Aorta (tissue), 5 donors: ENCODE data around the gene WSCD2. TPM values are rescaled to one million over a fixed set of nuclear protein-coding genes. Genes with fewer than 3 reads are reported as not detected.

Source experiments
- ATAC-seq: fragments of 200-7000 bp; cut with Tn5 transposase; one replicate; pipeline ENCODE4 v1.9.1; 2022; ENCODE audit warnings: moderate library complexity; ENCODE audit not compliant: low FRiP score
- DNase-seq, 2 donors: peaks; one replicate each; pipeline ENCODE4 v3.0.0-alpha.2; 2020
- H3K27ac ChIP-seq, 2 donors: one replicate each; pipeline ENCODE4 v1.5.1; 2013; ENCODE audit warnings: low read length in 2 of 2, mild to moderate bottlenecking in 2 of 2, moderate library complexity in 2 of 2, control low read depth in 1 of 2, inconsistent platforms in 1 of 2, low read depth in 1 of 2
- H3K27me3 ChIP-seq, 2 donors: one replicate each; pipeline ENCODE4 v1.6.1; 2013; ENCODE audit warnings: control low read depth in 1 of 2, low read length in 1 of 2, mild to moderate bottlenecking in 1 of 2, moderate library complexity in 1 of 2; ENCODE audit not compliant: insufficient read depth in 2 of 2, control insufficient read depth in 1 of 2
- H3K36me3 ChIP-seq, 2 donors: one replicate each; pipeline ENCODE4 v1.6.1; 2013; ENCODE audit warnings: control low read depth in 1 of 2, low read length in 1 of 2, mild to moderate bottlenecking in 1 of 2; ENCODE audit not compliant: insufficient read depth in 2 of 2, control insufficient read depth in 1 of 2
- H3K4me1 ChIP-seq, 2 donors: one replicate each; pipeline ENCODE4 v1.6.1; 2013; ENCODE audit warnings: low read length in 2 of 2, control low read depth in 1 of 2, mild to moderate bottlenecking in 1 of 2, moderate library complexity in 1 of 2; ENCODE audit not compliant: insufficient read depth in 2 of 2, control insufficient read depth in 1 of 2
- H3K4me3 ChIP-seq, 2 donors: one replicate each; pipeline ENCODE4 v1.5.1; 2013; ENCODE audit warnings: low read length in 2 of 2, control low read depth in 1 of 2, mild to moderate bottlenecking in 1 of 2
- H3K9me3 ChIP-seq: one replicate; pipeline ENCODE4 v1.6.1; 2013; ENCODE audit warnings: mild to moderate bottlenecking, low read length; ENCODE audit not compliant: control insufficient read depth
- WGBS, 2 donors: extraction: QIAGEN DNeasy Blood & Tissue Kit; methylation state at CpG; one replicate each; pipeline ENCODE4 v1.1.7; 2013; 5-methylcytosine and 5-hydroxymethylcytosine counted together
- intact Hi-C, 2 donors: fragments of 100-400 bp; cut with DNase I; formaldehyde crosslinking; loops; one replicate each; pipeline versions ENCODE4 v1.14.2 to v1.15.0; 2022
- long read RNA-seq, 2 donors: library from polyadenylated mRNA; unstranded; transcript quantifications; one replicate each; pipeline ENCODE4 v2.0.0, GENCODE V29; 2020 to 2021
- polyA plus RNA-seq, 2 donors: library from polyadenylated mRNA; stranded (reverse); fragments of 200-250 nt; gene quantifications; one replicate each; pipeline ENCODE4 v1.2.3, GENCODE V29; 2013
- total RNA-seq, 2 donors: library from RNA; stranded (reverse); fragmentation: NEBNext Ultra II Directional; extraction: Animal tissue kit (Norgen Biotek cat#: 25700); gene quantifications; one replicate each; pipeline ENCODE4 v1.2.1, GENCODE V29; 2021
- donor health status: healthy with polysubstance abuse.
- donor health status: Bipolar disorder and iron deficiency.
- donor health status: DM: no; HTN: no; CAD: no.
- donor health status: DM: no; HTN: no; CAD: no.
- donor health status: DM: yes; HTN: yes; CAD: no.

Gene WSCD2
- total RNA-seq (1 to 10 TPM; 5.6 to 9.7 TPM), polyA plus RNA-seq (under 1 TPM in 1 of 2 donors, not detected in 1; 0.75 TPM)
- long read RNA-seq, donor 1, partial matches to known transcripts, result 3 of 4 reads
- long read RNA-seq, donor 1, other reads (novel, unspliced or antisense), result 1 of 4 reads
- long read RNA-seq, donor 2, partial matches to known transcripts, result 0 of 3 reads
- long read RNA-seq, donor 2, other reads (novel, unspliced or antisense), result 3 of 3 reads

DNA sequence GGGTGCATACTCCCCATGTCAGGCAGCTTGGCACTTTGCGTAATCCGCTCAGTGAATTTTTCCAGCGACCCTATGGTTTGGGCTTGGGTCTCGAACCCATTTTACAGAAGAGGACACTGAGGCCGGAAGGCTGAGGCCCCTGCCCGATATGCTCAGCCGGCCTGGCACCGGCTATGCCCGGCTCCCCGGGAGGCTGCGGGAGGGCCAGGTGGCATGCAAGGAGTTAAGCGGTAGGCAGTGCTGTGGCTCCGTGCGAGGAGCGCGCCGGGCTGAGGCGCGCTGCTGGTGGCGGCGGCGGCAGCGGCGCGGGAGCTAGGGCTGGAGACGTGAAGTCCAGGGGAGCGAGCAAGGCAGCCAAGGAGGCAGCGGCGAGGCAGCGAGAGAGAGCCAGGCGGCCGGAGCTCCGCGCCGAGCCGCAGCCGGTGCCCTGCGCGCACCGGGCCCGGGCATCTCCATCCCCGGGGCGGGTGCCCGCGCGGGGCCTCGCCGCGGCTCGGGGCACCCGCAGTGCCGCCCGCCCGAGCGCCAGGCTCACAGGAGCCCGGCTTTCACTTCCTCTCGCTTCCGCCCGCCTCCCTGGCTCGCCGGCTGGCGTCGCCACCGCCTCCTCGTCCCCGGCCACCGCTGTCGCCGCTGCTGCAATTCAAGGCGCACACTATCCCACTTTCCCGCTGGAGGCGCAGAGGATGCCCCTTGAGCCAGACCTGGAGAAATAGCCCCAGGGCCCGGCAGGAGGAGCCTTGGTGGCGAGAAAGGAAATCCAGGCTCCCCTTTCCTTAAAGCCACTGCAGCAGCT, at the start of gene WSCD2:
Gene WSCD2, plus strand, starts transcription at position 272 of the 796 bp plus-strand sequence. CDS start 66,545 bp downstream, outside the sequence.
- H3K27ac ChIP-seq, result peak within 1 kb of the TSS in 1 of 2 donors; percentile 7
- H3K27me3 ChIP-seq, result no peaks in the 10 kb centered on the region
- intact Hi-C loops, result loop anchor here in 1 of 2 donors (10.0 kb wide), 1 partner anchor 176 kb away; no protein-coding TSS in a partner anchor
- WGBS, 2 donors, result 3 to 5% methylated on average over 45 to 74 of the region's 74 CpGs
- DNase-seq, result peak; percentile 80 to 86
- peak; percentile 66 for ATAC-seq
- H3K4me3 ChIP-seq, result peak within 1 kb of the TSS; percentile 23 to 40
- H3K4me1 ChIP-seq, result no peaks in the 10 kb centered on the region
- no peaks in the 10 kb centered on the region for H3K9me3 ChIP-seq
- no peaks in the 10 kb centered on the region for H3K36me3 ChIP-seq

GRCh38 chr12:108079721-108080120, 49.4 kb upstream of the WSCD2 start:
- no peak overlapping the region for H3K4me3 ChIP-seq
- ATAC-seq (no peak), DNase-seq (no peak)
- no peak overlapping the region for H3K27ac ChIP-seq
- 89 to 94% methylated on average over 1 of the region's 1 CpG for WGBS, 2 donors
- intact Hi-C loops, result no loop called here
- H3K27me3 ChIP-seq, result no peaks in the 10 kb centered on the region
- no peaks in the 10 kb centered on the region for H3K36me3 ChIP-seq
- no peaks in the 10 kb centered on the region for H3K4me1 ChIP-seq
- H3K9me3 ChIP-seq, result peaks cover 5% of the 10 kb centered on the region

- Histone ChIP-seq H3K9me3 (peaks cover 5% of the 10 kb centered on the region), H3K4me3 (no peak overlapping the region), H3K27ac (no peak overlapping the region), H3K27me3 (no peaks in the 10 kb centered on the region), H3K36me3 (no peaks in the 10 kb centered on the region), H3K4me1 (no peaks in the 10 kb centered on the region)
- ATAC-seq (no peak), DNase-seq (no peak)
- intact Hi-C loops, result no loop called here
- 80 to 81% methylated on average over 7 of the region's 7 CpGs for WGBS, 2 donors
These were observed 48.7 kb upstream of the WSCD2 start for GRCh38 chr12:108080363-108080762.

GRCh38 chr12:108082485-108082884, 46.6 kb upstream of the WSCD2 start:
- no peaks in the 10 kb centered on the region for H3K4me1 ChIP-seq
- ATAC-seq, result no peak
- H3K27ac ChIP-seq, result no peak overlapping the region
- no peaks in the 10 kb centered on the region for H3K27me3 ChIP-seq
- H3K4me3 ChIP-seq, result no peak overlapping the region
- DNase-seq, result no peak
- peaks cover 9% of the 10 kb centered on the region for H3K9me3 ChIP-seq
- intact Hi-C loops, result no loop called here
- no peaks in the 10 kb centered on the region for H3K36me3 ChIP-seq
- 13 to 42% methylated on average over 1 of the region's 1 CpG for WGBS, 2 donors

- H3K9me3 ChIP-seq, result peaks cover 11% of the 10 kb centered on the region
- 83 to 93% methylated on average over 1 of the region's 1 CpG for WGBS, 2 donors
- H3K27ac ChIP-seq, result no peak overlapping the region
- no peaks in the 10 kb centered on the region for H3K27me3 ChIP-seq
- no peak for ATAC-seq
- H3K4me3 ChIP-seq, result no peak overlapping the region
- DNase-seq, result no peak
- intact Hi-C loops, result no loop called here
- no peaks in the 10 kb centered on the region for H3K4me1 ChIP-seq
- no peaks in the 10 kb centered on the region for H3K36me3 ChIP-seq
These were observed 41.2 kb upstream of the WSCD2 start for GRCh38 chr12:108087900-108088299.

GRCh38 chr12:108090107-108090899, 38.8 kb upstream of the WSCD2 start:
- DNase-seq, result no peak
- no peaks in the 10 kb centered on the region for H3K4me1 ChIP-seq
- H3K27ac ChIP-seq, result no peak overlapping the region
- WGBS, 2 donors, result 71 to 72% methylated on average over 13 of the region's 13 CpGs
- no peaks in the 10 kb centered on the region for H3K27me3 ChIP-seq
- no peak overlapping the region for H3K4me3 ChIP-seq
- intact Hi-C loops, result no loop called here
- no peaks in the 10 kb centered on the region for H3K36me3 ChIP-seq
- peaks cover 5% of the 10 kb centered on the region for H3K9me3 ChIP-seq
- no peak for ATAC-seq

GRCh38 chr12:108090932-108091678, 38.0 kb upstream of the WSCD2 start:
- Histone ChIP-seq H3K4me3 (no peak overlapping the region), H3K4me1 (no peaks in the 10 kb centered on the region), H3K9me3 (peaks cover 5% of the 10 kb centered on the region), H3K27me3 (no peaks in the 10 kb centered on the region), H3K36me3 (no peaks in the 10 kb centered on the region), H3K27ac (no peak overlapping the region)
- 59 to 62% methylated on average over 10 of the region's 10 CpGs for WGBS, 2 donors
- ATAC-seq (no peak), DNase-seq (no peak)
- intact Hi-C loops, result no loop called here

- H3K36me3 ChIP-seq, result no peaks in the 10 kb centered on the region
- H3K4me1 ChIP-seq, result no peaks in the 10 kb centered on the region
- H3K27ac ChIP-seq, result no peak overlapping the region
- 60 to 75% methylated on average over 4 of the region's 4 CpGs for WGBS, 2 donors
- H3K4me3 ChIP-seq, result no peak overlapping the region
- H3K27me3 ChIP-seq, result no peaks in the 10 kb centered on the region
- intact Hi-C loops, result no loop called here
- no peak for ATAC-seq
- H3K9me3 ChIP-seq, result peaks cover 5% of the 10 kb centered on the region
- DNase-seq, result no peak
These were observed 37.4 kb upstream of the WSCD2 start for GRCh38 chr12:108091679-108092051.
